ENCODE data around the gene CELF5.
A peak's percentile ranks its signal among the peaks of the same experiment; 100 is the strongest.
"Not testable (repeated sequence)": the region's sequence is repeated elsewhere in the genome, so short reads cannot be mapped to it uniquely, and the experiment has no call there.

The CELF5 gene

DNA sequence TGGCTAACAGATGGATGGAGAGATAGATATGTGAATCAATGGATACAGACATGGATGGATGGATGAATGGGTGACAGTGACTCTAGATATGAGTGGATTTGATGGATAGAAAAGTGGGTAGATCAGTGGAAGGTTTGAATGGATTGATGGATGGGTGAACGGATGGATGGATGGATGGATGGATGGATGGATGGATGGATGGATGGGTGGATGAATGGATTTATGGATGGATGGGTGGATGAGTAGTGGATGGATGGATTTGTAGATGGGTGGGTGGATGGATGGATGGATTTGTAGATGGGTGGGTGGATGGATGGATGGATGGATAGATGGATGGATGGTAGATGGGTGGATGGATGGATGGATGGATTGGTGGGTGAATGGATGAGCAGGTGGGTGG is 6.8 kb downstream of the CELF5 start:
- H3K27ac ChIP-seq, result no peak overlapping the region
- TF ChIP-seq, protein P1, sequence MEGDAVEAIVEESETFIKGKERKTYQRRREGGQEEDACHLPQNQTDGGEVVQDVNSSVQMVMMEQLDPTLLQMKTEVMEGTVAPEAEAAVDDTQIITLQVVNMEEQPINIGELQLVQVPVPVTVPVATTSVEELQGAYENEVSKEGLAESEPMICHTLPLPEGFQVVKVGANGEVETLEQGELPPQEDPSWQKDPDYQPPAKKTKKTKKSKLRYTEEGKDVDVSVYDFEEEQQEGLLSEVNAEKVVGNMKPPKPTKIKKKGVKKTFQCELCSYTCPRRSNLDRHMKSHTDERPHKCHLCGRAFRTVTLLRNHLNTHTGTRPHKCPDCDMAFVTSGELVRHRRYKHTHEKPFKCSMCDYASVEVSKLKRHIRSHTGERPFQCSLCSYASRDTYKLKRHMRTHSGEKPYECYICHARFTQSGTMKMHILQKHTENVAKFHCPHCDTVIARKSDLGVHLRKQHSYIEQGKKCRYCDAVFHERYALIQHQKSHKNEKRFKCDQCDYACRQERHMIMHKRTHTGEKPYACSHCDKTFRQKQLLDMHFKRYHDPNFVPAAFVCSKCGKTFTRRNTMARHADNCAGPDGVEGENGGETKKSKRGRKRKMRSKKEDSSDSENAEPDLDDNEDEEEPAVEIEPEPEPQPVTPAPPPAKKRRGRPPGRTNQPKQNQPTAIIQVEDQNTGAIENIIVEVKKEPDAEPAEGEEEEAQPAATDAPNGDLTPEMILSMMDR (IDR thresholded peaks at IDR 0.05), result no peak
- no peak for TF ChIP-seq ZFX (IDR thresholded peaks at IDR 0.05; ENCODE audit: borderline replicate concordance)

DNA sequence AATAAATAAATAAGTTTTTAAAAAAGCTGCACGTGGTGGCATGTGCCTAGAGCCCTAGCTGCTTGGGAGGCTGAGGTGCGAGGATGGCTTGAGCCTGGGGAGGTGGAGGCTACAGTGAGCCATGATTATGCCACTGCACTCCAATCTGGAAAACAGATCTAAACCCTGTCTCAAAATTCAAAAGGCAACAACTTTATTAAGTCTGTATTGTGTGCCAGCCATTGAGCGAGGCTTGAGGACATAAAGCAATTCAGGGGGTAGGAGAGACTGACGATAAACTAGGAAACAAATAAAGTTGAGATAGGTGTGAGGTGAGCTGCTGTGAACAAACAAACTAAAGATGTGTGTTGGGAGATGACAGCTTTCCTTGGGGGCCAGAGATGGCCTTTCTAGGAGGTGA is 8.7 kb downstream of the CELF5 start:
- TF ChIP-seq, protein P1 (IDR thresholded peaks at IDR 0.05), result no peak
- TF ChIP-seq ZFX (IDR thresholded peaks at IDR 0.05; ENCODE audit: borderline replicate concordance), result no peak
- no peak overlapping the region for H3K27ac ChIP-seq

DNA sequence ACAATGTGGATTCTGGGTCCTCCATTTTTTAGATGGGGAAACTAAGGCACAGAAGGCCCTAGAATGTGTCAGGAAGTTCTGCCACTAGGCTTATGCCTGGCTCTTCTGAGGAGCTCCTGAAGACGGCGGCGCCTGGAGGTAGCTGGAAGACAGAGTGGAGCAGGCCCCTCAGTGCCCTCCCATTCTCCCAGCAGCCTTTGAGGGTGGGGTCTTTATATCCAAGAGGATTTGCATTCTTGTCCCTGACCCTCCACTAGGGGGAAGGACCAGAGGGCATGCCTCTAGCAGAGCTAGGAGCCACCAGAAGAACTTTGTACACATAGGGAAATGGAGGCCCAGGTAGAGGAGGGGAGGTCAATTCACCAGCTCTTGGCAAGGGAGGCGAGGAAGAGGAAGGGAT is 9.4 kb downstream of the CELF5 start:
- TF ChIP-seq, protein P1 (IDR thresholded peaks at IDR 0.05), result no peak
- TF ChIP-seq ZFX (IDR thresholded peaks at IDR 0.05; ENCODE audit: borderline replicate concordance), result no peak
- no peak overlapping the region for H3K27ac ChIP-seq

DNA sequence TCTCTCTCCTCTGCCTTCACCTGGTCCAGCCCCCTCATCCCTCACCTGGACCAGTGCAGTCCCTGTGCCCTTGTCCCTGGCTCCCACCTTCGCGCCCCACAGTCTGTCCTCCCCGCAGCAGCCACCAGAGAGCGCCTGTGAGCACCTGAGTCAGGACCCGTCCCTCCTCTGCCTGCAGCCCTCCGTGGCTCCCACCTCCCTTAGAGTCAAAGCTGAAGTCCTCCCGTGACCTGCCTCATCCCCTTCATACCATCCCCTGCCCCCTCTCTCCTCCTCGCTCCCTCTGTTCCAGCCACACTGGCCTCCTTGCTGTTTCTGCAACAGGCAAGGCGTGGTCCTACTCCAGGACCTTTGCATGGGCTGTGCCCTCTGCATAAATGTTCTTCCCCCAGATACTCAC is 10.3 kb downstream of the CELF5 start:
- no peak overlapping the region for H3K27ac ChIP-seq
- TF ChIP-seq, protein P1 (IDR thresholded peaks at IDR 0.05), result peak; percentile 69
- TF ChIP-seq ZFX (IDR thresholded peaks at IDR 0.05; ENCODE audit: borderline replicate concordance), result no peak

DNA sequence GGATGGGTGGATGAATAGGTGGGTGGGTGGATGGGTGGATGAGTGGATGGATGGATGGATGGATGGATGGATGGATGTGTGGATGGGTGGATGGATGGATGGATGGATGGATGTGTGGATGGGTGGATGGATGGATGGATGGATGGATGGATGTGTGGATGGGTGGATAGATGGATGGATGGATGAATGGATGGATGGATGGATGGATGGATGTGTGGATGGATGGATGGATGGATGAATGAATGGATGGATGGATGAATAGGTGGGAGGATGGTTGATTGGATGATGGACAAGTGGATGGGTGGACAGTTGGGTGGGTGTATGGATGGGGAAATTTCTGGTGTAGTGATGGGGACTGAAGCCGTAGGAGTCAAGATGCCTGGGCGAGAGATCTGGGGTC is 11.1 kb downstream of the CELF5 start:
- not testable (repeated sequence) for H3K27ac ChIP-seq

DNA sequence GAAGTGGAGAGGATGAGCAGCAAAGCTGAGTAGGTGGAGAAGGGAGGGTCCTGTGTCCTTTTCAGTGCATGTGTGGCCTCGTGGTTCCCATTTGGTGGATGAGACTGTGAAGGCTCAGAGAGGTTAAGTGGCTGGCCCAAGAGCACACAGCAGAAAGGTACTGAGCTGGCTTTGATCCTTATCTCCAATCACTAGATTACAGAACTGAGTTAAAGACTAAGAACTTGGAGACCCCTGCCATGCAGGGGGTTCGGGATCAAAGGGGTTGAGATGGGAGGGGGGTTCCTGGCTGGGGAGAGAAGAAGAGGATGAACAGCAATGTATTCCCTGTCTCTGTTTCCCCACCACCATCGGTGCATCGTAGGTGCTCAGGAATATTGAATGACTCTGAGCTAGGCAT is 11.8 kb downstream of the CELF5 start:
- no peak for TF ChIP-seq ZFX (IDR thresholded peaks at IDR 0.05; ENCODE audit: borderline replicate concordance)
- TF ChIP-seq, protein P1 (IDR thresholded peaks at IDR 0.05), result no peak
- no peak overlapping the region for H3K27ac ChIP-seq

DNA sequence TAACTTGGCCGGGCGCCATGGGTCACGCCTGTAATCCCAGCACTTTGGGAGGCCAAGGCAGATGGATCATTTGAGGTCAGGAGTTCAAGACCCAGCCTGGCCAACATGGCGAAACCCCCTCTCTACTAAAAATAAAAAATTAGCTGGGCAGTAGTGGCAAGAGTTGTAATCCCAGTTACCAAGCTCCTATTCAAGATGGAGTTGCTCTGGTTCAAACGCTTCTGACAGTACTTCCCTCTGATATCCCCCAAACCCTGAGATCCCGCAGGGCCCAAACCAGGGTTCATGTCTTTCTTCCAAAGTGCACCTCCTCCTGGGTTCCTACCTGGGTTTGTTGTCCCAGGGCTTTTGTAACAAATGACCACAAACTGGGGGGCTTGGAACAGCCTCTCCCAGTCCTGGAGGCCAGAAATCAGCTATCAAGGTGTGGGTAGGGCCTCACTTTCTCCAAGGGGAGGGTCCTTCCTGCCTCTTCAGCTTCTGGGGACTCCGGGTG is 13.7 kb downstream of the CELF5 start:
- TF ChIP-seq, protein P1 (IDR thresholded peaks at IDR 0.05), result no peak
- TF ChIP-seq ZFX (IDR thresholded peaks at IDR 0.05; ENCODE audit: borderline replicate concordance), result no peak
- no peak overlapping the region for H3K27ac ChIP-seq

DNA sequence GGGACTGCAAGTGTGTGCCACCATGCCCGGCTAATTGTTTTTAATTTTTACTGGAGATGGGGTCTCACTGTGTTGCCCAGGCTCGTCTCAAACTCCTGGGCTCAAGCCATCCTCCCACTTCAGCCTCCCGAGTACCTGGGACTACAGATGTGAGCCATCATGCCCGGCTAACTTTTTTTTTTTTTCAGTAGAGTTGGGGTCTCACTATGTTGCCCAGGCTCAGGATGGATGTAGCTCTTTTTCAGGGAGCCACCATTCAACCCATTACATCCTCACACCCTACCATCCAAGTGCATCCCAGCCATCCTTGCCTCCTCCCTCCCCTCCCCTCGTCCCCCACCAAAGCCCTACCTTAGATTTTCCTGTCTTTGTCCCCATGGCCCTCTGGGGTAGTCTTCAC is 14.9 kb downstream of the CELF5 start:
- H3K27ac ChIP-seq, result no peak overlapping the region
- TF ChIP-seq, protein P1 (IDR thresholded peaks at IDR 0.05), result no peak
- TF ChIP-seq ZFX (IDR thresholded peaks at IDR 0.05; ENCODE audit: borderline replicate concordance), result no peak

All from 22Rv1 (cell line).